ENCODE results near the gene TMEM37. TPM values are rescaled to one million over a fixed set of nuclear protein-coding genes. Genes with fewer than 3 reads are reported as not detected.

The TMEM37 gene
- total and polyA plus RNA-seq, 2 of the 13 experiments (the other 11 are each of a cell fraction or from before 2014, with no cell fraction given) = 37.7 to 115 TPM

GRCh38 chr2:119421304-119421703 is 10.3 kb upstream of the TMEM37 start (continued):
- TF ChIP-seq, protein P1, sequence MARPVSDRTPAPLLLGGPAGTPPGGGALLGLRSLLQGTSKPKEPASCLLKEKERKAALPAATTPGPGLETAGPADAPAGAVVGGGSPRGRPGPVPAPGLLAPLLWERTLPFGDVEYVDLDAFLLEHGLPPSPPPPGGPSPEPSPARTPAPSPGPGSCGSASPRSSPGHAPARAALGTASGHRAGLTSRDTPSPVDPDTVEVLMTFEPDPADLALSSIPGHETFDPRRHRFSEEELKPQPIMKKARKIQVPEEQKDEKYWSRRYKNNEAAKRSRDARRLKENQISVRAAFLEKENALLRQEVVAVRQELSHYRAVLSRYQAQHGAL (CRISPR knock-in tag; IDR thresholded peaks at IDR 0.05; ENCODE audit: not compliant biosample characterization) = no peak

GRCh38 chr2:119421741-119422140 is 9.9 kb upstream of the TMEM37 start:
- Histone ChIP-seq H3K4me1 (ENCODE audit: insufficient read depth, low read length) (peaks cover 89% of the 10 kb centered on the region), H3K4me2 (ENCODE audit: low read depth, low read length) (no peak overlapping the region), H3K36me3 (replicated peaks in 1 of 2; ENCODE audit: control insufficient read depth in 1 of 2, insufficient read depth in 2 of 2, low read length in 2 of 2) (no peaks in the 10 kb centered on the region), H2AFZ (ENCODE audit: low read length) (no peak overlapping the region), H3K27ac (ENCODE audit: extremely low read length, insufficient read depth, low read length) (no peak overlapping the region), H3K9me3 (ENCODE audit: low read length) (peaks cover 12% of the 10 kb centered on the region), H3K9ac (ENCODE audit: insufficient read depth, low read depth, low read length) (no peak overlapping the region), H3K27me3 (ENCODE audit: control insufficient read depth in 1 of 2, insufficient read depth in 2 of 2, low read length in 2 of 2) (no peaks in the 10 kb centered on the region; a peak in 2 of 5 replicates), H3K4me3 (replicated peaks in 1 of 3; ENCODE audit: insufficient read depth in 1 of 3, low read depth in 2 of 3, low read length in 3 of 3) (no peak overlapping the region), H4K20me1 (ENCODE audit: insufficient read depth, low read length) (no peaks in the 10 kb centered on the region), H3K79me2 (ENCODE audit: insufficient read depth, low read length) (no peaks in the 10 kb centered on the region)
- intact Hi-C loops (cut with micrococcal nuclease; ENCODE audit: unreplicated experiment) = no loop called here
- ChIA-PET POLR2A (no interaction called here), CTCF (ENCODE audit: low intra/inter-chr PET ratio, low total read pairs) (no interaction called here)
- no peak for TF ChIP-seq ZFP82 (CRISPR knock-in tag; IDR thresholded peaks at IDR 0.05; ENCODE audit: borderline replicate concordance)
- TF ChIP-seq CERS6 (CRISPR knock-in tag; IDR thresholded peaks at IDR 0.05) = no peak
- TF ChIP-seq RXRB (CRISPR knock-in tag; IDR thresholded peaks at IDR 0.05; ENCODE audit: borderline replicate concordance) = no peak
- TF ChIP-seq MBD4 (IDR thresholded peaks at IDR 0.05; ENCODE audit: borderline replicate concordance, low read length) = no peak
- no peak for TF ChIP-seq CREM (IDR thresholded peaks at IDR 0.05)
- no peak for TF ChIP-seq CREM (CRISPR knock-in tag; IDR thresholded peaks at IDR 0.05)
- TF ChIP-seq KLF16 (CRISPR knock-in tag; IDR thresholded peaks at IDR 0.05) = no peak
- TF ChIP-seq HDAC2 (CRISPR knock-in tag; IDR thresholded peaks at IDR 0.05) = no peak
- no peak for TF ChIP-seq NFE2L2 (IDR thresholded peaks at IDR 0.05; ENCODE audit: low read length)
- TF ChIP-seq ZBTB20 (CRISPR knock-in tag; IDR thresholded peaks at IDR 0.05; ENCODE audit: borderline replicate concordance, low read depth) = no peak
- no peak for TF ChIP-seq ASH2L (IDR thresholded peaks at IDR 0.05; ENCODE audit: insufficient read length, low read depth, low read length)
- TF ChIP-seq, protein P2, sequence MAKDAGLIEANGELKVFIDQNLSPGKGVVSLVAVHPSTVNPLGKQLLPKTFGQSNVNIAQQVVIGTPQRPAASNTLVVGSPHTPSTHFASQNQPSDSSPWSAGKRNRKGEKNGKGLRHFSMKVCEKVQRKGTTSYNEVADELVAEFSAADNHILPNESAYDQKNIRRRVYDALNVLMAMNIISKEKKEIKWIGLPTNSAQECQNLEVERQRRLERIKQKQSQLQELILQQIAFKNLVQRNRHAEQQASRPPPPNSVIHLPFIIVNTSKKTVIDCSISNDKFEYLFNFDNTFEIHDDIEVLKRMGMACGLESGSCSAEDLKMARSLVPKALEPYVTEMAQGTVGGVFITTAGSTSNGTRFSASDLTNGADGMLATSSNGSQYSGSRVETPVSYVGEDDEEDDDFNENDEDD (CRISPR knock-in tag; IDR thresholded peaks at IDR 0.05; ENCODE audit: borderline replicate concordance) = no peak
- TF ChIP-seq ZFX (CRISPR knock-in tag; IDR thresholded peaks at IDR 0.05; ENCODE audit: low read depth) = no peak
- no peak for TF ChIP-seq UBTF (CRISPR knock-in tag; IDR thresholded peaks at IDR 0.05)
- FAIRE-seq = no peak
- no peak for DNase-seq (ENCODE audit: low spot score)
- no TSS peak for BruUV-seq (replicated peaks)
- ATAC-seq = no peak
- in situ Hi-C loops (cut with HindIII; ENCODE audit: extremely low pct_ligation_motif_present, low pct_unique_long_range_greater_than_20kb) = no loop called here

All from HepG2 (cell line).